Endothelial cell of umbilical vein (primary cell): ENCODE measurements around the gene MYO18A. TPM values are rescaled to one million over a fixed set of nuclear protein-coding genes. Genes with fewer than 3 reads are reported as not detected.

ENCODE experiments used
- BruUV-seq: library from RNA; stranded (reverse); fragments of 400-500 nt; replicated peaks from 2 replicates; lab custom pipeline; 2021; lab: Mats Ljungman, UMichigan
- CTCF ChIA-PET: fragments of 300-600, 350-600 bp; sonication (Branson Sonifier 250); formaldehyde crosslinking; loops from one replicate; lab custom pipeline; 2021; ENCODE audit warnings: antibody characterized with exemption, inconsistent platforms; lab: Charles Lee
- POLR2A ChIA-PET: fragments of 300-600, 350-600 bp; sonication (Branson Sonifier 250); formaldehyde crosslinking; loops from one replicate; lab custom pipeline; 2021; ENCODE audit warnings: antibody characterized with exemption, inconsistent platforms; lab: Charles Lee
- DNase-seq: peaks from one replicate; pipeline ENCODE4 v3.0.0-alpha.2; 2011; ENCODE audit warnings: low read depth, low spot score
- FAIRE-seq: peaks from 2 replicates; lab custom pipeline; 2011; peaks lifted over from hg19 to GRCh38; lab: Jason Lieb, UNC
- H2AFZ ChIP-seq: 2 replicates; pipeline ENCODE4 v1.6.0; 2012; ENCODE audit warnings: low read depth, low read length, control low read depth, inconsistent platforms
- H3K27ac ChIP-seq: 2 replicates; pipeline ENCODE4 v1.5.1; 2011; ENCODE audit warnings: low read depth, mild to moderate bottlenecking, control low read depth, low read length, moderate library complexity; ENCODE audit not compliant: insufficient read depth
- H3K27me3 ChIP-seq, 2 experiments: 2 replicates each; pipeline versions ENCODE4 v1.6.0 to v1.6.1; 2011; ENCODE audit warnings: low read length in 2 of 2, mixed read lengths in 1 of 2; ENCODE audit not compliant: control insufficient read depth in 2 of 2, insufficient read depth in 2 of 2
- H3K36me3 ChIP-seq, 2 experiments: 2 replicates in 1 of 2; 3 replicates in 1 of 2; pipeline ENCODE4 v1.5.1; 2011; ENCODE audit warnings: low read length in 2 of 2, mild to moderate bottlenecking in 1 of 2, moderate library complexity in 1 of 2; ENCODE audit not compliant: control insufficient read depth in 2 of 2, insufficient read depth in 2 of 2; ENCODE audit errors: extremely low read depth in 1 of 2
- H3K4me1 ChIP-seq: 3 replicates; pipeline ENCODE4 v1.5.1; 2011; ENCODE audit warnings: mild to moderate bottlenecking, low read length; ENCODE audit not compliant: control insufficient read depth, insufficient read depth; ENCODE audit errors: extremely low read depth
- H3K4me2 ChIP-seq: 2 replicates; pipeline ENCODE4 v1.6.1; 2011; ENCODE audit warnings: low read length, control low read depth, mixed read lengths; ENCODE audit not compliant: insufficient read depth
- H3K4me3 ChIP-seq, 3 experiments: fragments of 200-600 bp in 1 of 3; sonication (generic), shearing (Covaris generic) in 1 of 3; replicated peaks in 1 of 3; 2 replicates each; pipeline ENCODE4 v1.5.1; 2011 to 2016; ENCODE audit warnings: control low read depth in 3 of 3, low read length in 3 of 3, mild to moderate bottlenecking in 2 of 3, inconsistent platforms in 1 of 3, low read depth in 1 of 3, moderate library complexity in 1 of 3; ENCODE audit not compliant: insufficient read depth in 1 of 3
- H3K79me2 ChIP-seq: 2 replicates; pipeline ENCODE4 v1.6.0; 2012; ENCODE audit warnings: low read length, inconsistent platforms; ENCODE audit not compliant: control insufficient read depth, insufficient read depth
- H3K9ac ChIP-seq: replicated peaks from 2 replicates; pipeline ENCODE3; 2011; ENCODE audit warnings: low read length, control low read depth; ENCODE audit not compliant: insufficient read depth; ENCODE audit errors: extremely low read depth
- H3K9me1 ChIP-seq: replicated peaks from 3 replicates; pipeline ENCODE4 v1.6.0; 2011; ENCODE audit warnings: mild to moderate bottlenecking, low read length; ENCODE audit not compliant: control insufficient read depth, insufficient read depth; ENCODE audit errors: extremely low read depth
- H3K9me3 ChIP-seq: replicated peaks from 2 replicates; pipeline ENCODE4 v1.5.1; 2012; ENCODE audit warnings: low read length, inconsistent platforms; ENCODE audit not compliant: control insufficient read depth, insufficient read depth
- H4K20me1 ChIP-seq: replicated peaks from 2 replicates; pipeline ENCODE3; 2011; ENCODE audit warnings: mild to moderate bottlenecking, low read length; ENCODE audit not compliant: control insufficient read depth, insufficient read depth; ENCODE audit errors: extremely low read depth
- CTCF ChIP-seq, 2 donors: IDR thresholded peaks; 1 replicate in 1 of 2; 2 replicates in 1 of 2; pipeline ENCODE4 v1.5.1; 2011; ENCODE audit warnings: low read length in 2 of 2, mild to moderate bottlenecking in 2 of 2, moderate library complexity in 2 of 2, control low read depth in 1 of 2, inconsistent platforms in 1 of 2, low read depth in 1 of 2; ENCODE audit not compliant: insufficient read depth in 1 of 2; ENCODE audit errors: extremely low read depth in 1 of 2
- EZH2 ChIP-seq: IDR thresholded peaks from 2 replicates; pipeline ENCODE4 v1.6.1; 2012; ENCODE audit warnings: borderline replicate concordance, low read depth, mild to moderate bottlenecking, moderate library complexity, low read length, inconsistent platforms; ENCODE audit not compliant: severe bottlenecking
- FOS ChIP-seq: IDR thresholded peaks from 2 replicates; pipeline ENCODE4 v1.6.1; 2011; ENCODE audit warnings: mild to moderate bottlenecking, low read length, moderate library complexity, borderline replicate concordance; ENCODE audit not compliant: insufficient read depth
- GATA2 ChIP-seq: IDR thresholded peaks from 2 replicates; pipeline ENCODE4 v1.7.0; 2011; ENCODE audit warnings: low read depth, mild to moderate bottlenecking, moderate library complexity, mixed read lengths, low read length; ENCODE audit not compliant: insufficient read length, insufficient read depth
- JUN ChIP-seq: IDR thresholded peaks from 2 replicates; pipeline ENCODE4 v1.6.1; 2011; ENCODE audit warnings: borderline replicate concordance, low read depth; ENCODE audit not compliant: insufficient read length, insufficient read depth
- MAX ChIP-seq: IDR thresholded peaks from 2 replicates; pipeline ENCODE4 v1.6.1; 2011; ENCODE audit not compliant: insufficient read depth, insufficient read length
- MYC ChIP-seq: IDR thresholded peaks from one replicate; pipeline ENCODE4 v1.6.1; 2011; ENCODE audit warnings: mild to moderate bottlenecking, low read depth, low read length
- POLR2A ChIP-seq: IDR thresholded peaks from 2 replicates; pipeline ENCODE4 v1.6.1; 2012; ENCODE audit warnings: low read depth, mild to moderate bottlenecking, control low read depth, low read length
- POLR2AphosphoS5 ChIP-seq: IDR thresholded peaks from 2 replicates; pipeline ENCODE4 v1.6.1; 2012; ENCODE audit warnings: low read depth, mild to moderate bottlenecking, control low read depth, low read length, moderate library complexity; ENCODE audit not compliant: insufficient read depth
- dilution Hi-C: fragments of 300-500 bp; cut with MboI; formaldehyde crosslinking; loops from one replicate; pipeline ENCODE4 v1.15.0; 2019; ENCODE audit warnings: low sequenced_read_pairs; ENCODE audit not compliant: extremely low pct_ligation_motif_present
- intact Hi-C: fragments of 100-400 bp; cut with micrococcal nuclease; formaldehyde crosslinking; loops from one replicate; pipeline ENCODE4 v1.10.0; 2022
- polyA plus RNA-seq, 4 experiments: library from polyadenylated mRNA; depleted of rRNA in 3 of 4; stranded (reverse) in 3 of 4; unstranded in 1 of 4; fragments of >200 nt; gene quantifications; 2 replicates each; pipeline versions ENCODE4 v1.2.1 to v1.2.3, GENCODE V29; 2011 to 2012; ENCODE audit warnings: missing spikeins in 1 of 4
- total RNA-seq: library from RNA; stranded (reverse); gene quantifications from 2 replicates; pipeline ENCODE4 v1.2.3, GENCODE V29; 2021

MYO18A gene
- total and polyA plus RNA-seq, 2 donors (not counting 3 experiments of a cell fraction or from before 2014, with no cell fraction given): 3.9 to 28.3 TPM

GRCh38 chr17:29175349-29175748 lies 4.8 kb downstream of the MYO18A start:
- H3K79me2 ChIP-seq: no peaks in the 10 kb centered on the region
- intact Hi-C loops (no loop called here), dilution Hi-C loops (no loop called here)

GRCh38 chr17:29172589-29172988 lies 7.6 kb downstream of the MYO18A start:
- H2AFZ ChIP-seq: no peak overlapping the region
- H3K9ac ChIP-seq: no peak overlapping the region
- no peaks in the 10 kb centered on the region for H3K9me1 ChIP-seq
- no TSS peak for BruUV-seq
- intact Hi-C loops: no loop called here
- POLR2A ChIA-PET: interaction anchor here (0.7 kb wide), 1 partner anchor 13 kb away, joined by 3 read pairs; no protein-coding TSS in a partner anchor
- TF ChIP-seq MYC (no peak), MAX (no peak), JUN (no peak), POLR2AphosphoS5 (no peak), FOS (no peak), CTCF (IDR thresholded peaks at IDR 0.05; ENCODE audit: extremely low read depth in 1 of 2, insufficient read depth in 1 of 2, low read depth in 1 of 2, low read length in 2 of 2) (no peak), POLR2A (no peak), GATA2 (no peak), EZH2 (no peak)
- H3K4me3 ChIP-seq: no peak overlapping the region
- CTCF ChIA-PET: interaction anchor here (1.0 to 7.7 kb wide), 4 partner anchors 7 to 47 kb away, joined by 3 to 39 read pairs (median 6); partner anchors contain the start of gene MYO18A
- FAIRE-seq (no peak), DNase-seq (no peak)
- peaks cover 7% of the 10 kb centered on the region for H3K4me1 ChIP-seq
- no peaks in the 10 kb centered on the region for H3K79me2 ChIP-seq
- H3K27ac ChIP-seq: no peak overlapping the region
- no peaks in the 10 kb centered on the region for H3K27me3 ChIP-seq
- dilution Hi-C loops: no loop called here
- H3K36me3 ChIP-seq: no peaks in the 10 kb centered on the region
- no peaks in the 10 kb centered on the region for H4K20me1 ChIP-seq
- no peak overlapping the region for H3K4me2 ChIP-seq
- H3K9me3 ChIP-seq: no peaks in the 10 kb centered on the region

More at GRCh38 chr17:29175349-29175748, 4.8 kb downstream of the MYO18A start:
- no peak overlapping the region for H3K4me2 ChIP-seq
- H2AFZ ChIP-seq: no peak overlapping the region
- H3K9me3 ChIP-seq: no peaks in the 10 kb centered on the region
- peaks cover 11% of the 10 kb centered on the region for H3K4me1 ChIP-seq
- H3K9ac ChIP-seq: no peak overlapping the region
- FAIRE-seq: no peak
- no peaks in the 10 kb centered on the region for H3K9me1 ChIP-seq
- no peaks in the 10 kb centered on the region for H3K27me3 ChIP-seq
- no peaks in the 10 kb centered on the region for H3K36me3 ChIP-seq
- ChIA-PET POLR2A (no interaction called here), CTCF (interaction anchor here (0.8 to 8.8 kb wide), 7 partner anchors 8 to 58 kb away, joined by 3 to 242 read pairs (median 6); no protein-coding TSS in a partner anchor)
- H4K20me1 ChIP-seq: no peaks in the 10 kb centered on the region
- no TSS peak for BruUV-seq
- no peak for DNase-seq
- H3K4me3 ChIP-seq: no peak overlapping the region
- H3K27ac ChIP-seq: no peak overlapping the region
- TF ChIP-seq FOS (no peak), EZH2 (no peak)
